Measurements from ENCODE around the gene TXNDC2. TPM values are rescaled to one million over a fixed set of nuclear protein-coding genes. Genes with fewer than 3 reads are reported as not detected.

Gene TXNDC2
- total and polyA plus RNA-seq, 2 of the 4 experiments (the other 2 are of a cell fraction), result 0.18 TPM; not detected in 1

DNA sequence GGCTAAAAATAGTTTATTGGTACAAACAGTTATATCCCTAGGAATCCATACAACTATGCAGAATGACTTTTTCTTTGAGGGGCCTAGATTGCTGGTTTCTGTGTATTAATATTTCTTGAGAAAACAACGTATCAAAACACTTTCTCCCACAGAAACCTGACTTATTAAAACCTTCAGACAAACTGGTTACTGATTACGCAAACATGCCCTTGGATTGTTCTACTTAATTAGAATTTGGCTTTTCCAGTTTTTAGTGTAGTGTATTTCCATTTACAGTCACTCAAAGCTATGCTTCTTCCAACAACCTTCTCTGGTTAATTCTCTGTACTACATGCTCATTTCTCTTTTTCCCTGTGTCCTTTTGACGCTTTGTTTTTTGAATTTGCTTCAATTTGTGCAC is 48.1 kb downstream of the TXNDC2 start:
- in situ Hi-C loops (cut with MboI; ENCODE audit: low sequenced_read_pairs) (loop anchor here (25.0 kb wide), 1 partner anchor 222 kb away; the partner anchor contains the start of gene RAB31), intact Hi-C loops (cut with micrococcal nuclease) (loop anchor here (10.0 kb wide), 1 partner anchor 59 kb away; no protein-coding TSS in a partner anchor), dilution Hi-C loops (cut with HindIII; ENCODE audit: low sequenced_read_pairs, unreplicated experiment) (no loop called here)
- Histone ChIP-seq H2AK5ac (ENCODE audit: low read depth, low read length) (no peak overlapping the region), H3K18ac (ENCODE audit: low read depth, low read length) (no peak overlapping the region), H3K79me1 (ENCODE audit: low read depth in 1 of 2, low read length in 2 of 2) (peaks cover 19 to 55% of the 10 kb centered on the region in 2 experiments), H2BK120ac (ENCODE audit: low read depth, low read length) (no peak overlapping the region), H2BK20ac (ENCODE audit: low read depth, low read length) (no peak overlapping the region), H4K5ac (ENCODE audit: low read depth, low read length) (no peak overlapping the region), H3K9ac (ENCODE audit: low read depth, low read length) (no peak overlapping the region), H3K23ac (ENCODE audit: low read depth, low read length) (no peak overlapping the region), H3K4ac (ENCODE audit: low read depth, low read length) (no peak overlapping the region), H3K27me3 (ENCODE audit: control insufficient read depth, insufficient read depth, low read length) (no peaks in the 10 kb centered on the region), H2AK9ac (replicated peaks; ENCODE audit: low read depth, low read length, poor library complexity) (no peak overlapping the region), H3K36me3 (ENCODE audit: control insufficient read depth, insufficient read depth, low read length) (peaks cover 19% of the 10 kb centered on the region), H2AFZ (replicated peaks; ENCODE audit: low read length, poor library complexity) (no peak overlapping the region), H4K91ac (ENCODE audit: insufficient read depth, low read depth, low read length) (no peak overlapping the region), H4K8ac (ENCODE audit: low read depth in 2 of 2, low read length in 2 of 2) (no peak overlapping the region), H3K9me1 (ENCODE audit: insufficient read depth, low read length) (peaks cover 13% of the 10 kb centered on the region), H4K20me1 (ENCODE audit: insufficient read depth, low read length) (peaks cover 66% of the 10 kb centered on the region), H3K9me3 (ENCODE audit: control insufficient read depth, insufficient read depth, low read length) (no peaks in the 10 kb centered on the region), H3K56ac (ENCODE audit: extremely low read depth, insufficient read depth, low read length) (no peak overlapping the region), H3K4me3 (ENCODE audit: insufficient read depth, low read depth, low read length) (no peak overlapping the region), H3K27ac (ENCODE audit: insufficient read depth, low read length) (no peak overlapping the region), H3K4me2 (ENCODE audit: low read depth, low read length) (no peak overlapping the region), H2BK15ac (ENCODE audit: low read depth, low read length) (no peak overlapping the region), H3K4me1 (ENCODE audit: control insufficient read depth, insufficient read depth, low read length) (0 out of 2 replicates have a peak, but pooled peaks cover 2% of the 10 kb centered on the region), H2BK5ac (ENCODE audit: low read depth, low read length, poor library complexity, severe bottlenecking) (no peak overlapping the region), H3K14ac (replicated peaks; ENCODE audit: low read depth, low read length) (no peak overlapping the region)
- TF ChIP-seq CEBPB (IDR thresholded peaks at IDR 0.05; ENCODE audit: low read depth, low read length) (peak; percentile 48; the same call in 1 of the 2 replicates), FOS (IDR thresholded peaks at IDR 0.05; ENCODE audit: low read depth, low read length) (no peak)
- BruUV-seq (replicated peaks), result no TSS peak
- WGBS, 2 experiments (ENCODE audit: extremely low coverage in 2 of 2, insufficient read length in 1 of 2), result no CpG with 5 or more reads among the region's 3 CpGs
- ChIA-PET POLR2A (ENCODE audit: unreplicated experiment) (no interaction called here), CTCF (no interaction called here)
- ATAC-seq (ENCODE audit: low read depth), result no peak
- DNase-seq, result no peak
